ENCODE data around the gene TMC4. TPM values are rescaled to one million over a fixed set of nuclear protein-coding genes. Genes with fewer than 3 reads are reported as not detected.

Gene TMC4
- total and polyA plus RNA-seq, 4 donors = 0.23 to 2.4 (median 1.4) TPM

DNA sequence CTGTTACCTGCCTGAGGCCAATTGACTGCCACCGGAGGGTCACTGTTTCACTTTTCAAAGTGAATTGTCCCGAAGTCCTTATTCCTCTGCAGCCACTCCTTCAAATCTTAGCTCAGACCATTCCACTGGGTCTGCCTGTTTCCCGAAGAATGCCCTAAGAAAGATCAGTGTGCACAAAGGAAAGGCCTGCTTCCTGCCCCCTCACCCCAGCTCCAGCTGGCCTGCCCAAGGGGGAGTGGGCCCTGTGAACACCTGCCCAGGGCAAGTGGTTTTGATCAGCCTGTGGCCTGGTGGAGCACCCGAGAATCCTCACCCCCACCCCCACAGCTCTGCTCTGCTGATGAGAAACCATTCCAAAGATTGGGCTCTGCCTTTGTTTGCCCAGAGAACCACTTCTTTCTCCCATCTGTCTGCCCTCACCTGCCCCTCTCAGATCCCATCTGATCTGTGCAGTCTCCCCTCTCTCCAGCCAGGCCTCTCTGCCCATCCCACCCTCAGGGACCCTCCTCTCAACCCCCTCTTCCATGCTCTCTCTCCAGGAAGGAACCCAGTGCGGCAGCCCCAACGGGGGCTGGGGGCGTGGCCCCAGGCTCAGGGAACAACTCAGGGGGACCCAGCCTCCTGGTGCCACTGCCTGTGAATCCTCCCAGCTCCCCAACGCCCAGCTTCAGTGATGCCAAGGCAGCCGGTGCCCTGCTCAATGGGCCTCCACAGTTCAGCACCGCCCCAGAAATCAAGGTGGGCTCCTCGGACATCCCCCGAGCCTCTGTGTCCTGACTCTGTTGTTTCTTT lies 23.7 kb downstream of the TMC4 start:
- H3K27ac ChIP-seq (ENCODE audit: low read depth in 1 of 2, low read length in 2 of 2) = no peak overlapping the region
- TF ChIP-seq FOXA2 (IDR thresholded peaks at IDR 0.05) = no peak
- TF ChIP-seq HNF4A (conservative IDR thresholded peaks at IDR 0.05) = no peak
- TF ChIP-seq NR2F2 (IDR thresholded peaks at IDR 0.05) = no peak
- TF ChIP-seq GABPA (IDR thresholded peaks at IDR 0.05 in 1 of 2, conservative IDR thresholded peaks at IDR 0.05 in 1 of 2) = no peak
- TF ChIP-seq TAF1 (conservative IDR thresholded peaks at IDR 0.05) = no peak
- no peak overlapping the region for H3K9ac ChIP-seq (ENCODE audit: low read depth in 1 of 2, low read length in 2 of 2)
- no peaks in the 10 kb centered on the region for H3K9me3 ChIP-seq (ENCODE audit: control insufficient read depth in 4 of 4, low read length in 3 of 4)
- no peak overlapping the region for H3K4me3 ChIP-seq (ENCODE audit: low read depth in 1 of 3, low read length in 3 of 3)
- no peaks in the 10 kb centered on the region for H3K27me3 ChIP-seq (ENCODE audit: control insufficient read depth in 4 of 4, insufficient read depth in 4 of 4, low read length in 3 of 4)
- WGBS = 87% methylated on average over 12 of the region's 12 CpGs
- no peak for DNase-seq (ENCODE audit: low spot score)
- H3K4me1 ChIP-seq (ENCODE audit: control insufficient read depth in 4 of 4, insufficient read depth in 4 of 4, low read length in 3 of 4) = no peaks in the 10 kb centered on the region
- H3K36me3 ChIP-seq (ENCODE audit: control insufficient read depth in 4 of 4, insufficient read depth in 3 of 4, low read depth in 1 of 4, low read length in 3 of 4) = peaks cover 30 to 94% (median 56%) of the 10 kb centered on the region in 4 donors

DNA sequence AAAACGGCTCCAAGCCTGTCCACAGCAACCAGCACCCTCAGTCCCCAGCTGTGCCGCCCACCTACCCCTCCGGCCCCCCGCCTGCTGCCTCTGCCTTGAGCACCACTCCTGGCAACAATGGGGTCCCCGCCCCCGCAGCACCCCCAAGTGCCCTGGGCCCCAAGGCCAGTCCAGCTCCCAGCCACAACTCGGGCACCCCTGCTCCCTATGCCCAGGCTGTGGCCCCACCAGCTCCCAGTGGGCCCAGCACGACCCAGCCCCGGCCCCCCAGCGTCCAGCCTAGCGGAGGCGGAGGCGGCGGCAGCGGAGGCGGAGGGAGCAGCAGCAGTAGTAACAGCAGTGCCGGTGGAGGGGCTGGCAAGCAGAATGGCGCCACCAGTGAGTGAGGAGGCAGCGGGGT lies 24.8 kb downstream of the TMC4 start:
- Histone ChIP-seq H3K27me3 (ENCODE audit: control insufficient read depth in 4 of 4, insufficient read depth in 4 of 4, low read length in 3 of 4) (no peaks in the 10 kb centered on the region), H3K4me1 (ENCODE audit: control insufficient read depth in 4 of 4, insufficient read depth in 4 of 4, low read length in 3 of 4) (no peaks in the 10 kb centered on the region), H3K27ac (ENCODE audit: low read depth in 1 of 2, low read length in 2 of 2) (no peak overlapping the region), H3K4me3 (ENCODE audit: low read depth in 1 of 3, low read length in 3 of 3) (no peak overlapping the region), H3K9ac (ENCODE audit: low read depth in 1 of 2, low read length in 2 of 2) (no peak overlapping the region), H3K9me3 (ENCODE audit: control insufficient read depth in 4 of 4, low read length in 3 of 4) (no peaks in the 10 kb centered on the region), H3K36me3 (ENCODE audit: control insufficient read depth in 4 of 4, insufficient read depth in 3 of 4, low read depth in 1 of 4, low read length in 3 of 4) (peaks cover 24 to 94% (median 60%) of the 10 kb centered on the region in 4 donors)
- WGBS = 94% methylated on average over 19 of the region's 19 CpGs
- TF ChIP-seq, protein P1, sequence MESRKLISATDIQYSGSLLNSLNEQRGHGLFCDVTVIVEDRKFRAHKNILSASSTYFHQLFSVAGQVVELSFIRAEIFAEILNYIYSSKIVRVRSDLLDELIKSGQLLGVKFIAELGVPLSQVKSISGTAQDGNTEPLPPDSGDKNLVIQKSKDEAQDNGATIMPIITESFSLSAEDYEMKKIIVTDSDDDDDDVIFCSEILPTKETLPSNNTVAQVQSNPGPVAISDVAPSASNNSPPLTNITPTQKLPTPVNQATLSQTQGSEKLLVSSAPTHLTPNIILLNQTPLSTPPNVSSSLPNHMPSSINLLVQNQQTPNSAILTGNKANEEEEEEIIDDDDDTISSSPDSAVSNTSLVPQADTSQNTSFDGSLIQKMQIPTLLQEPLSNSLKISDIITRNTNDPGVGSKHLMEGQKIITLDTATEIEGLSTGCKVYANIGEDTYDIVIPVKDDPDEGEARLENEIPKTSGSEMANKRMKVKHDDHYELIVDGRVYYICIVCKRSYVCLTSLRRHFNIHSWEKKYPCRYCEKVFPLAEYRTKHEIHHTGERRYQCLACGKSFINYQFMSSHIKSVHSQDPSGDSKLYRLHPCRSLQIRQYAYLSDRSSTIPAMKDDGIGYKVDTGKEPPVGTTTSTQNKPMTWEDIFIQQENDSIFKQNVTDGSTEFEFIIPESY (IDR thresholded peaks at IDR 0.05) = no peak
- TF ChIP-seq GABPA (IDR thresholded peaks at IDR 0.05 in 1 of 2, conservative IDR thresholded peaks at IDR 0.05 in 1 of 2) = no peak
- TF ChIP-seq, protein P2, sequence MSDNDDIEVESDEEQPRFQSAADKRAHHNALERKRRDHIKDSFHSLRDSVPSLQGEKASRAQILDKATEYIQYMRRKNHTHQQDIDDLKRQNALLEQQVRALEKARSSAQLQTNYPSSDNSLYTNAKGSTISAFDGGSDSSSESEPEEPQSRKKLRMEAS (IDR thresholded peaks at IDR 0.05) = no peak
- no peak for TF ChIP-seq SP1 (IDR thresholded peaks at IDR 0.05)
- TF ChIP-seq RAD21 (IDR thresholded peaks at IDR 0.05) = no peak
- no peak for TF ChIP-seq YY1 (IDR thresholded peaks at IDR 0.05)
- TF ChIP-seq FOXA1 (IDR thresholded peaks at IDR 0.05) = no peak
- TF ChIP-seq, protein P3, sequence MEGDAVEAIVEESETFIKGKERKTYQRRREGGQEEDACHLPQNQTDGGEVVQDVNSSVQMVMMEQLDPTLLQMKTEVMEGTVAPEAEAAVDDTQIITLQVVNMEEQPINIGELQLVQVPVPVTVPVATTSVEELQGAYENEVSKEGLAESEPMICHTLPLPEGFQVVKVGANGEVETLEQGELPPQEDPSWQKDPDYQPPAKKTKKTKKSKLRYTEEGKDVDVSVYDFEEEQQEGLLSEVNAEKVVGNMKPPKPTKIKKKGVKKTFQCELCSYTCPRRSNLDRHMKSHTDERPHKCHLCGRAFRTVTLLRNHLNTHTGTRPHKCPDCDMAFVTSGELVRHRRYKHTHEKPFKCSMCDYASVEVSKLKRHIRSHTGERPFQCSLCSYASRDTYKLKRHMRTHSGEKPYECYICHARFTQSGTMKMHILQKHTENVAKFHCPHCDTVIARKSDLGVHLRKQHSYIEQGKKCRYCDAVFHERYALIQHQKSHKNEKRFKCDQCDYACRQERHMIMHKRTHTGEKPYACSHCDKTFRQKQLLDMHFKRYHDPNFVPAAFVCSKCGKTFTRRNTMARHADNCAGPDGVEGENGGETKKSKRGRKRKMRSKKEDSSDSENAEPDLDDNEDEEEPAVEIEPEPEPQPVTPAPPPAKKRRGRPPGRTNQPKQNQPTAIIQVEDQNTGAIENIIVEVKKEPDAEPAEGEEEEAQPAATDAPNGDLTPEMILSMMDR (IDR thresholded peaks at IDR 0.05; ENCODE audit: low read depth, low read length, missing input control) = no peak
- no peak for TF ChIP-seq EGR1 (IDR thresholded peaks at IDR 0.05; ENCODE audit: low read depth in 2 of 2)
- no peak for TF ChIP-seq JUND (IDR thresholded peaks at IDR 0.05)
- TF ChIP-seq TAF1 (conservative IDR thresholded peaks at IDR 0.05) = no peak
- TF ChIP-seq NR2F2 (IDR thresholded peaks at IDR 0.05) = no peak
- TF ChIP-seq FOXA2 (IDR thresholded peaks at IDR 0.05) = no peak
- TF ChIP-seq HNF4A (conservative IDR thresholded peaks at IDR 0.05) = no peak
- TF ChIP-seq, protein P4, sequence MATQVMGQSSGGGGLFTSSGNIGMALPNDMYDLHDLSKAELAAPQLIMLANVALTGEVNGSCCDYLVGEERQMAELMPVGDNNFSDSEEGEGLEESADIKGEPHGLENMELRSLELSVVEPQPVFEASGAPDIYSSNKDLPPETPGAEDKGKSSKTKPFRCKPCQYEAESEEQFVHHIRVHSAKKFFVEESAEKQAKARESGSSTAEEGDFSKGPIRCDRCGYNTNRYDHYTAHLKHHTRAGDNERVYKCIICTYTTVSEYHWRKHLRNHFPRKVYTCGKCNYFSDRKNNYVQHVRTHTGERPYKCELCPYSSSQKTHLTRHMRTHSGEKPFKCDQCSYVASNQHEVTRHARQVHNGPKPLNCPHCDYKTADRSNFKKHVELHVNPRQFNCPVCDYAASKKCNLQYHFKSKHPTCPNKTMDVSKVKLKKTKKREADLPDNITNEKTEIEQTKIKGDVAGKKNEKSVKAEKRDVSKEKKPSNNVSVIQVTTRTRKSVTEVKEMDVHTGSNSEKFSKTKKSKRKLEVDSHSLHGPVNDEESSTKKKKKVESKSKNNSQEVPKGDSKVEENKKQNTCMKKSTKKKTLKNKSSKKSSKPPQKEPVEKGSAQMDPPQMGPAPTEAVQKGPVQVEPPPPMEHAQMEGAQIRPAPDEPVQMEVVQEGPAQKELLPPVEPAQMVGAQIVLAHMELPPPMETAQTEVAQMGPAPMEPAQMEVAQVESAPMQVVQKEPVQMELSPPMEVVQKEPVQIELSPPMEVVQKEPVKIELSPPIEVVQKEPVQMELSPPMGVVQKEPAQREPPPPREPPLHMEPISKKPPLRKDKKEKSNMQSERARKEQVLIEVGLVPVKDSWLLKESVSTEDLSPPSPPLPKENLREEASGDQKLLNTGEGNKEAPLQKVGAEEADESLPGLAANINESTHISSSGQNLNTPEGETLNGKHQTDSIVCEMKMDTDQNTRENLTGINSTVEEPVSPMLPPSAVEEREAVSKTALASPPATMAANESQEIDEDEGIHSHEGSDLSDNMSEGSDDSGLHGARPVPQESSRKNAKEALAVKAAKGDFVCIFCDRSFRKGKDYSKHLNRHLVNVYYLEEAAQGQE (IDR thresholded peaks at IDR 0.05) = no peak
- no peak for TF ChIP-seq RXRA (IDR thresholded peaks at IDR 0.05)
- no peak for TF ChIP-seq HNF4G (IDR thresholded peaks at IDR 0.05)
- TF ChIP-seq, protein P5, sequence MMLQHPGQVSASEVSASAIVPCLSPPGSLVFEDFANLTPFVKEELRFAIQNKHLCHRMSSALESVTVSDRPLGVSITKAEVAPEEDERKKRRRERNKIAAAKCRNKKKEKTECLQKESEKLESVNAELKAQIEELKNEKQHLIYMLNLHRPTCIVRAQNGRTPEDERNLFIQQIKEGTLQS (IDR thresholded peaks at IDR 0.05) = no peak
- DNase-seq (ENCODE audit: low spot score) = no peak
